ENCODE measurements around the gene CLTRN. TPM values are rescaled to one million over a fixed set of nuclear protein-coding genes. Genes with fewer than 3 reads are reported as not detected.
"Not testable (repeated sequence)": the region's sequence is repeated elsewhere in the genome, so short reads cannot be mapped to it uniquely, and the experiment has no call there.

The CLTRN gene
- total RNA-seq, 1 experiment from 2014 or later = 0.42 TPM

DNA sequence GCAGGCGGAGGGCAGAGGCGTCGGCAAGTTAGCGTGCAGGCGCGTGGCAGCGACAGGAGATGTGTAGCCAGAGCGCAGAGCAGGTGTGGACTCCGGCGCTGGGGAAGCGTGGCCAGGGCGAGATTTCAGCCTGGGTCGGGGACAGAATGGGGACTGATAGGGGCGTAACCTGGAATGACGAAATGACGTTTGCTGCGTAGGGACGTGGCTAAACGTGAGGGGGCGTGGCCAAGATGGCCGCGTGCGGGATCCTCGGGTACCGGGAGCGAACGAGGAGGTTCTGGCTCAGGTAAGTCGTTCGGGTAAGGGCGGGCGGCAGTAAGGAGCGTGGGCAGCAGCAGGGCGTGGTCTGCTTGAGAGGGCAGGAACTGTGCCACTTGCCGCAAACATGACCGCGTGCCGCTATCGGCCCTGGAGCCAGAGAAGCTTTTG is 10.9 kb upstream of the CLTRN start:
- Histone ChIP-seq H3K4me1 (peaks cover 3% of the 10 kb centered on the region; the same call in 1 of the 2 replicates), H3K36me3 (no peaks in the 10 kb centered on the region; the same call in 1 of the 2 replicates), H3K27ac (peak overlapping the region; percentile 97), H3K27me3 (no peaks in the 10 kb centered on the region), H3K4me3 (peak overlapping the region; percentile 80), H3K9me3 (replicated peaks) (no peaks in the 10 kb centered on the region)
- peak; percentile 84 to 91 for DNase-seq

DNA sequence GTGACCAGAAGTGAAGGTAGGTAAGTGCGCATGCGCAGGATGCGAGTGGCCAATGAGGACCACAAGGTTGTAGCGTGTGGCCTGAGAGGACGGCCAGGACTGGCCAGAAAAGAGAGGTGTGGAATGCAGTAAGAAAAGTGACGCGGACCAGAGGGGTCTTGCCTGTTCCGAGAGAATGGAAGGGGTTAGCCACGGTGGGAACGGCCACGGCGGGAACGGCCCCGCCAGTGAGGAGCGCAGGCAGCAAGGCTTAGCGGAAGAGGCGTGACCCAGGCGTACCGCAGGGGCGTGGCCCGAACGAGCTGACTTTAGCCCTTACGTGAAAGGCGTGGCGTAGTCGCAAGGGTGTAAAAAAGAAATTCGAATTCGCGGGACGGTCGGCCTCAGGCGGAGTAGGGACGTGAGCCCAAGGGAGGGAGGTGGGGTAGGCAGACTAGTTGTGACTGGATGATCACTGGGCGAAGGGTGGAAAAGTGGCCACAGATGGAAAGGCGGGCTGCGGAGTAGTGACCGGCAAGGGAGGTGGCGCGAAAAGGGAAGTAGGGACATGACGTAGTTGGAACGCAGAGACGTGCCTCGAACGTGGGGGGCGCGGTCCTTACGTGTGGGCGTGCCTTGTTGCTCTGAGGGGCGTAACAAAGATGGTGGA is 10.4 kb upstream of the CLTRN start:
- H3K36me3 ChIP-seq = no peaks in the 10 kb centered on the region; the same call in 1 of the 2 replicates
- peaks cover 3% of the 10 kb centered on the region; the same call in 1 of the 2 replicates for H3K4me1 ChIP-seq
- H3K9me3 ChIP-seq (replicated peaks) = no peaks in the 10 kb centered on the region
- peak overlapping the region; percentile 80 for H3K4me3 ChIP-seq
- DNase-seq = peak; percentile 96 to 98
- H3K27me3 ChIP-seq = no peaks in the 10 kb centered on the region
- peak overlapping the region; percentile 97 for H3K27ac ChIP-seq

DNA sequence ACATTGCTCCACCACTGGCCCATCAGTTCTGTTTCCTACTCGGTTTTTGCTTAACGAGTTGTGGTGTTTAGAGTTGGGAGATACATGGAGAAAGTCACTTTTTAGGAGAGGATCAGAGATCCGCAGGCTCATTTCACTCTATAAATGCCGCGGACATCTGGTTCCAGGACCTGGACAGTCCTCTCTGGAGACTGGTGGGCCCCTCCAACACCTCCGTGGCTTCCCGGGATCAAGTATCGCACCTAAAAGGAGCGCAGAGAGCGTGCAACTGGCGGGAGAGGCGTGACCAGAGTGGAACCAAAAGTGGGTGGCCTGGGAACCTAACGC is 9.9 kb upstream of the CLTRN start:
- Histone ChIP-seq H3K27ac (peak overlapping the region; percentile 97), H3K4me1 (peaks cover 3% of the 10 kb centered on the region; the same call in 1 of the 2 replicates), H3K4me3 (peak overlapping the region; percentile 80), H3K27me3 (no peaks in the 10 kb centered on the region), H3K36me3 (no peaks in the 10 kb centered on the region; the same call in 1 of the 2 replicates), H3K9me3 (replicated peaks) (no peaks in the 10 kb centered on the region)
- no peak for DNase-seq

DNA sequence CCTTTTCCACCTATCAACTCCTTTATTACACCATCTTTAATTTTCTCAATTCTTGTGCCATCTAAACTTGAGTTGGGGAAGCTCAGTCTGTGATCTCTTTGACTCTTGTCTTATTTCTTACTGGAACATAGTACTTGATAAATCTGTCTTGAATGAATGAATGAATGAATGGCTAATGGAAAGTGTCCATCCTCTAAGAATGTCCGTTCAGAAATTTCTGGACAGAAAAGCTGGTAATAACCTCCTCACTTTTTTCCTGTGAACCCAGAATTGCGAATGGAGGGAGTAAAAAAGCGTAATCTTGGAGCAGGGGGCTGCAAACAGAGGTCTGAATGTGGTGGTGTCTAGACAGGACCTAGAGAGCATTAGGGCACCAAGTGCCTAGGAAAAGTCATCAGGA is 9.4 kb upstream of the CLTRN start:
- Histone ChIP-seq H3K36me3 (no peaks in the 10 kb centered on the region; the same call in 1 of the 2 replicates), H3K4me3 (peak overlapping the region; percentile 80), H3K27me3 (no peaks in the 10 kb centered on the region), H3K4me1 (peaks cover 3% of the 10 kb centered on the region; the same call in 1 of the 2 replicates), H3K27ac (peak overlapping the region; percentile 97), H3K9me3 (replicated peaks) (no peaks in the 10 kb centered on the region)
- DNase-seq = no peak

DNA sequence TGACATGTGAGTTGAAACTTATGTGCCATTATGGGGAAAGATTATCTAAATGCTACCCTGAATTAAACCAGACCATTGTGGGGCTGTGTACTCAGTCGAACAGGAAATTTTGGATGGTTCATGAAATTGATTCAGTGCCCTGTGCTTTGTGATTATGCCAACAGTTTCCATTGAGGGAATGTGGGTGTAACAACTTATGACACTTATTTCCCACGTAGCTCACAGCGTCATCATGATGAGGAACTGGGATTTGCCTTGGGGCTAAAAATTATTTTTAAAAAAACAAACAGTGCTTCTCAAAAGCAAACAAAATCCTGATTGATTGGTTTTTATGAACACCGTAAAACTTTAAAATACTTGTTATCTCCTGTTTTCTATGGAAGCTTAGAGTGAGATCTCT is 8.3 kb upstream of the CLTRN start:
- H3K9me3 ChIP-seq (replicated peaks) = no peaks in the 10 kb centered on the region
- H3K27ac ChIP-seq = no peak overlapping the region
- peaks cover 3% of the 10 kb centered on the region; the same call in 1 of the 2 replicates for H3K4me1 ChIP-seq
- H3K36me3 ChIP-seq = no peaks in the 10 kb centered on the region; the same call in 1 of the 2 replicates
- H3K27me3 ChIP-seq = no peaks in the 10 kb centered on the region
- DNase-seq = no peak
- H3K4me3 ChIP-seq = no peak overlapping the region

DNA sequence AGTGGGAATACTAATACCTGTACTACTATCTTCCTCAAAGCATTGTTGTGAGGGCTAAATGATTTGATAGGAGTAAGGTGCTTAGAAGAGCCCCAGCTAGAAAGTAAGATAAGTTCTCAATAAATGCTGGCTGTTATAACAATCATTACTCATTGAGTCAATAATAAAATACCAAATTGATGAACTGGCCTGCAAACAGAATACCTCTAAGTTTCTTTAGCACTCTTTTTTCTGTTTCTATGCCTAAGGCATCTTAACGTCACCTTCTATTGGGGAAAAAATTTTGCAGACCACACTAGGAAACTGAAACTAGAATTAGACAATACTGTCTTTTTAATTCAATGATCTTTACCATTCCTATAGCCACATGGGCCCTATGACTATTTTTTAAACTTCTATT is 1.2 kb downstream of the CLTRN start:
- Histone ChIP-seq H3K4me3 (no peak overlapping the region), H3K4me1 (no peaks in the 10 kb centered on the region), H3K27ac (no peak overlapping the region), H3K9me3 (replicated peaks) (no peaks in the 10 kb centered on the region), H3K36me3 (no peaks in the 10 kb centered on the region), H3K27me3 (no peaks in the 10 kb centered on the region)
- no peak for DNase-seq

DNA sequence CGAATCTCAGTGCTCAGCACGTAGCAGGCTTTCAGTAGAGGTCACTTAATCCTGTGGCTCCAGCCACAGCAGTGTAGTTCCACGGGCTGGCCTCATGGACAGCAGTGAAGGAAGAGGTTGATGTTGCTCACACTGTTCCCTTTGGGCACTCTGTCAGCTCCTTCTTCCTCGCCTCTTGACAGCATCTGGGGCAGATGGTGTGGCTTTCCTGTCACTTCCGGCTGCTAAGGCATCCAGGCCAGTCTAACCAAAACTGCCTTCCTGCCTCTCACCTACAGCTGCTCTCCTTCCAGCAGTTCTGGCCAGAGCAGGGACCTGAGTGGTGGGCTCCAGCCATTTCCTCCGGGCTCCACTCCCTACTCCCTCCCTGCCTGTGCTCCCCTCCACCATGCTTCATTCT is 9.8 kb downstream of the CLTRN start:
- H3K27me3 ChIP-seq; H3K27ac ChIP-seq; H3K9me3 ChIP-seq (replicated peaks); H3K4me3 ChIP-seq; H3K4me1 ChIP-seq; H3K36me3 ChIP-seq; DNase-seq: not testable (repeated sequence)

DNA sequence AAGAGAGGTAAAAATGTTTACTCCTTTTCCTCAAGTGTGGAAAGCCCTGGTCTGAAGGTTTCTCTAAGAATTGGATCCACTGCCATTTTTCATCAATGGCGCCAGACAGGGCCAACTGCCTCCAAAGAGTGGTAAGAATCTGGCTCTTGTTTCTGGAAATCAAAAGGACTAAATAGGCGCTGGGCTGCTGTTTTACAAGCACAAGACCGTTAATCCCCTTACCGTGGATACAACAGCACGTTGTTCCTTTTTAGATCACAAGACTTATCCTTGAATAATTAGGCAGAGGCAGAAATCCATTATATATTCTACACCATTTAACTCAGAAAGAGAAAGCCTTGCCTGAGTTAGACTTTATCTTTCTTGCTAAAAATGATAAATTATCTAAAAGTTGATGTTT is 10.6 kb downstream of the CLTRN start:
- H3K4me3 ChIP-seq = no peak overlapping the region
- no peak for DNase-seq
- H3K27ac ChIP-seq = no peak overlapping the region
- no peaks in the 10 kb centered on the region for H3K4me1 ChIP-seq
- H3K36me3 ChIP-seq = no peaks in the 10 kb centered on the region
- no peaks in the 10 kb centered on the region for H3K27me3 ChIP-seq
- no peaks in the 10 kb centered on the region for H3K9me3 ChIP-seq (replicated peaks)

DNA sequence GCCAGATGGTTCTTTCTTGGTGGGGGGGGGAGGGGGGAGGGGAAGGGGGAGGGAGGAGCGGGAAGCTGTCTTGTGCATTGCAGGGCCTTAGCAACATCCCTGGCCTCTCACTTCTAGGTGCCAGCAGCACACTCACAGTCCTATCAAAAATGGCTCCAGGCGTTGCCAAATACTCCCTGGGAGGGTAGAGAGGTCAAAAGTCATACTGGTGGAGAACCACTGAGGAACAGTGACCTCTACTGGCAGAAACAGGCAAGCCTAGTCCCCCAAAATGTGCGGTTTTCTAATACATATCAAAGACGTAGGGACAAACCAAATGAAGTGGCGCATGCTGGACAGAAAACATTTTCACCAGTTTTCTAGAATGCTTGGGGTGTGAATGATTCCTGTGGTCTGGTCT is 17.1 kb downstream of the CLTRN start:
- H3K36me3 ChIP-seq; H3K27ac ChIP-seq; H3K4me1 ChIP-seq; H3K4me3 ChIP-seq; H3K9me3 ChIP-seq (replicated peaks); DNase-seq; H3K27me3 ChIP-seq: not testable (repeated sequence)

DNA sequence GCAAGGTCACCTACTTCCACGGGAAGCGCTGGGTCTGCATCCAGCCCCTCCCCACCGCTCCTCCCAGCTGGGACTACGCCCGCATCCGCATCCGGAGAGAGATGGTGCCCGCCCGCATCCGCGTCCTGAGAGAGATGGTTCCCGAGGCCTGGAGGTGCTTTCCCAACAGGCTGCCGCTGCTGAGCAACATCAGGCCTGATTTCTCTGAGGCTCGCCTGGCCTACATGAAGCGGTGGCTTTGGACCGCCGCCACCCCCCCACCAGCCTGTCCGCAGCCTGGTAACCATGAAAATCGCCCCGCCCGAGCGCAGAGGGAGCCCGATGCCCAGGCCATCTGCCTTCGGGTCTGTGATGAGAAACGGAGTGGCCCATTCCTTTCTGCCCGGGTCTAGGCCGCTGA is 18.1 kb downstream of the CLTRN start:
- H3K27me3 ChIP-seq = no peaks in the 10 kb centered on the region
- no peaks in the 10 kb centered on the region for H3K36me3 ChIP-seq
- no peak for DNase-seq

DNA sequence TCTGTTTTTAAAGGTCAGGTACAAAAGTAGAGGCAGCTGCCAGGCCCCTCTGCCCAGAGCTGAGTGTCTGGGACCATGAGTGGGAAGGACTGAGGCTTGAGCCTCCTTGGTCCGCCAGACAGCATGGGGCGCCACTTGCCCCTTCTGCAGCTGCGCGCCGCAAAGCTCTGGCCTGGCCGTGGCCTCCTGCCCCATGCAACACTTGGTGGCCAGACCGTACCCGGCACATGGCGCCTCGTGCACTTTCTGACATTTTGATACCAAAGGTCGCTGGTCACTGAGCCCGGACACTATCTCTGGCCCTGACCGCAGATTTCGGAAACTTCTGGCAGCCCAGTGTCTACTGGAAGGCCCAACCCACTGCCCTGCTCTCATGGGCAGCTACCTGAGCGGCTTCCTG is 18.6 kb downstream of the CLTRN start:
- no peaks in the 10 kb centered on the region for H3K9me3 ChIP-seq (replicated peaks)
- no peaks in the 10 kb centered on the region for H3K4me1 ChIP-seq
- no peak overlapping the region for H3K4me3 ChIP-seq
- H3K27me3 ChIP-seq = no peaks in the 10 kb centered on the region
- no peak for DNase-seq
- no peak overlapping the region for H3K27ac ChIP-seq
- no peaks in the 10 kb centered on the region for H3K36me3 ChIP-seq

More for the DNA sequence above, 18.1 kb downstream of the CLTRN start:
- Histone ChIP-seq H3K4me3 (no peak overlapping the region), H3K4me1 (no peaks in the 10 kb centered on the region), H3K9me3 (replicated peaks) (no peaks in the 10 kb centered on the region), H3K27ac (no peak overlapping the region)

DNA sequence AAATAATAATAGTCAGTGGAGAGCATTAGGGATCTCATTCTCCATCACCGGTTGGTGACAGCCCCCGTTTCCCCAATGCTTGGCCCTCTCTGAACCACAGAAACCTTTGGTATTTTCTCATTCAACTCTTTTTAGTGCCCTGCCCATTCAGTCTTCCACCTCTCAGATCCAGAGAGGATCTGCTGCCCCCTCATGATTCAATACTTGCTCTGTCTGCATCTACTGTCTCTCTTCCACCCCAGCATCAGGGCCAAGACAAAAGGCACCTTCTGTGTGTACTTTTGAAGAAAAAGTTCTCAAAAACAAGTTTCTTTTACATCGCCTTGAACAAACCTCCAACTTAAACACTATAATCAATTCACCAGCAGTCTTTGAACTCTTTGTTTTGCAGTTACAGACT is 19.3 kb downstream of the CLTRN start:
- no peaks in the 10 kb centered on the region for H3K36me3 ChIP-seq
- no peak overlapping the region for H3K27ac ChIP-seq
- DNase-seq = peak in 1 of 2 experiments; percentile 3
- H3K4me3 ChIP-seq = no peak overlapping the region
- H3K9me3 ChIP-seq (replicated peaks) = no peaks in the 10 kb centered on the region
- H3K4me1 ChIP-seq = no peaks in the 10 kb centered on the region
- H3K27me3 ChIP-seq = no peaks in the 10 kb centered on the region

DNA sequence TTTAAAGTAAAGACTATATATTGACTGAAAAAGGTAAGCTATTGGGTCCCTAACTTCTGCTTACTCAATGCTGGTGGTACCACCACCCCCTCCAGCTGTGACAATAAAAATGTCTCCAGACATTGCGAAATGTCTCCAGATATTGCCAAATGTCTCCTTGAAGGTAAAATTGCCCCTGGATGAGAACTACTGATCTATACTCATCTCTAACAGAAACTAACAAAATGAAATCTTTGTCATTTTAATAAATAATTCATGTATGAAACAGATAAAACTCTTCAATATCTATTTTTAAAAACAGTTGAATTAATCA is 20.1 kb downstream of the CLTRN start:
- H3K4me3 ChIP-seq = no peak overlapping the region
- no peak for DNase-seq

DNA sequence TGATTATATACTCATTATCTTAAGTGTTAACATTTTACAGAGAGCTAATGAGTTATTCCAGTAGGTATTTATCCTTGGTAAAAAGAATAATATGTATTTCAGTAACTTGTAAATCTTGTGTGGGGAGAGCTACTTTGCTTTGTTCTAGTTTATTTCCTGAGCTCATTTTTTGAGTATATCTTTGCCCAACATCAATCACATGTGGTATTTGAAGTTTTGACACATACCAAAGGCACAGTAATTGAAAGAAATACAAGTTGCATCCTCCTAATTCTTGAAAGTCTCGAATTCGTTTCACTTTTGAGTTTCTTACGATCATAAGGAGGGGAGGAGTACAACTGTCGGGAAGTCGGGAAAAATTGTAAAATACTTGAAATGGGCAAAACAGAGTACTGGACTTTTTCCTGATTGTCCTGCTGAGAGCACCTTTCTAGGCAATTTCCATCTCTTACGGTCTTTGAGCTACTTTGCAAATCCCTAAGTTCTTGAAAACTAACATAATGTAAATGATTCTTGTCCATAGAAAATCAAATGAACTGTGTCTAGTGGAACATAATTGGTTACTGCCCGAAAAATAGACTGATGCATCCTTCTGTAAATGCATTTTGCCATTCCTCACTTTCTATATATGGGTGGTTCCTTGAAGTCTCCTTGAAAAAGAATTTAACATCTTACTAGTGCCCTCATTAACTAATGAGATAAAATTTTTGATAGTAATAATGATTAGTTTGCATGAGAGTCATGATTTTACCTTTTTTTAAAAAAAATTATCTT is 20.6 kb downstream of the CLTRN start:
- H3K4me1 ChIP-seq = no peaks in the 10 kb centered on the region
- H3K27me3 ChIP-seq = no peaks in the 10 kb centered on the region
- no peak overlapping the region for H3K27ac ChIP-seq
- H3K36me3 ChIP-seq = no peaks in the 10 kb centered on the region
- no peaks in the 10 kb centered on the region for H3K9me3 ChIP-seq (replicated peaks)
- no peak overlapping the region for H3K4me3 ChIP-seq
- no peak for DNase-seq

More for the DNA sequence above, 20.1 kb downstream of the CLTRN start:
- H3K36me3 ChIP-seq = no peaks in the 10 kb centered on the region
- H3K4me1 ChIP-seq = no peaks in the 10 kb centered on the region
- no peak overlapping the region for H3K27ac ChIP-seq
- no peaks in the 10 kb centered on the region for H3K27me3 ChIP-seq
- no peaks in the 10 kb centered on the region for H3K9me3 ChIP-seq (replicated peaks)

DNA sequence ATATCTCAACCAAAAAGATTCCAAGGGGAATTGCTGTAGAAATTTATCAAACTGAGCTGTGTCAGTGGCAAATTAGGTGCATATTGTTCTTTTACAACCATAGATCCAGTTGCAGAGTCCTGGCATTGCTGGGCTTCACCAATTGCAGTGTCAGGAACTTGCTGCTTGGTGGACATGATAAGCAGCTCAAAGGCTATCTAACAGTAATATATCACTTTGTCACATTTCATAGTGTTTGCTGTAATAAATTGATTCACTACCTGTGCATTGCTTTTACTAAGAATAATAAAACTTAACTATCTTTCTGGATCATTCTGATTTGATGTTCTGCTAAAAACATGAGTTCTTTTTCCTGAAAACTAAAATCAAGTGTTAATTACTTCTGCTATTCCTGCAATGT is 33.0 kb downstream of the CLTRN start:
- Histone ChIP-seq H3K9me3 (replicated peaks) (no peaks in the 10 kb centered on the region), H3K36me3 (no peaks in the 10 kb centered on the region; the same call in 1 of the 2 replicates), H3K4me1 (no peaks in the 10 kb centered on the region), H3K4me3 (no peak overlapping the region), H3K27me3 (no peaks in the 10 kb centered on the region), H3K27ac (no peak overlapping the region)
- no peak for DNase-seq

DNA sequence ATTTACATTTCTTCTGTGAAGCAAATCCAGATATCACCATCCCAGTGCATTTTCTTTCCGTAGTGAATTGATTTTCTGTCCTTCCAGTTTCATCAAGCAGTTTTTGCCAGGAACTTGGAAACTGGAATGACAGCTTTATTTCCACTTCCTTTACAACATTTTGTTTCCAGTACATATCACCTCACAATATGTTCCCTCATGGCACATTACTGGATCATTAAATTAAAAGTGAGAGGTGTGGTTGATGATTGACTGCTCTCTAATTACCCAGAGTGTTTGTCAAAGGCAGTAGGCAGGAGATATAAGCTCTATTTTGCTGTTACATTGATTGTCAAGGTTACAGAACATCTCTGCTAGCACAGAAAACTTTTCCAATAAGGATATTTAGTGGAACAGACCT is 41.6 kb downstream of the CLTRN start:
- no peaks in the 10 kb centered on the region for H3K9me3 ChIP-seq (replicated peaks)
- no peak overlapping the region for H3K4me3 ChIP-seq
- H3K27ac ChIP-seq = no peak overlapping the region
- H3K4me1 ChIP-seq = no peaks in the 10 kb centered on the region
- no peak for DNase-seq
- H3K36me3 ChIP-seq = no peaks in the 10 kb centered on the region
- no peaks in the 10 kb centered on the region for H3K27me3 ChIP-seq
